Liver (tissue), 10 donors: Measurements from ENCODE around the gene DEFB121. TPM values are rescaled to one million over a fixed set of nuclear protein-coding genes. Genes with fewer than 3 reads are reported as not detected.

ENCODE experiments used
- DNase-seq: peaks from one replicate; pipeline ENCODE4 v3.0.0-alpha.2; 2017; ENCODE audit warnings: low spot score
- H3K27ac ChIP-seq, 2 donors: one replicate each; pipeline ENCODE4 v1.7.0; 2013; ENCODE audit warnings: inconsistent platforms in 2 of 2, low read length in 2 of 2, control low read depth in 1 of 2, low read depth in 1 of 2, mild to moderate bottlenecking in 1 of 2
- H3K27me3 ChIP-seq, 4 donors: one replicate each; pipeline versions ENCODE4 v1.6.1 to v1.7.0; 2013; ENCODE audit warnings: low read length in 3 of 4, inconsistent platforms in 1 of 4, mild to moderate bottlenecking in 1 of 4, moderate library complexity in 1 of 4; ENCODE audit not compliant: control insufficient read depth in 4 of 4, insufficient read depth in 4 of 4
- H3K36me3 ChIP-seq, 4 donors: one replicate each; pipeline versions ENCODE4 v1.6.1 to v1.7.0; 2013; ENCODE audit warnings: low read length in 3 of 4, mild to moderate bottlenecking in 3 of 4, low read depth in 1 of 4, moderate library complexity in 1 of 4; ENCODE audit not compliant: control insufficient read depth in 4 of 4, insufficient read depth in 3 of 4
- H3K4me1 ChIP-seq, 4 donors: one replicate each; pipeline versions ENCODE4 v1.6.1 to v1.7.0; 2013; ENCODE audit warnings: low read length in 3 of 4, mild to moderate bottlenecking in 3 of 4, moderate library complexity in 1 of 4; ENCODE audit not compliant: control insufficient read depth in 4 of 4, insufficient read depth in 4 of 4
- H3K4me3 ChIP-seq, 3 donors: one replicate each; pipeline versions ENCODE4 v1.6.1 to v1.7.0; 2013; ENCODE audit warnings: low read length in 3 of 3, control low read depth in 1 of 3, low read depth in 1 of 3, mild to moderate bottlenecking in 1 of 3
- H3K9ac ChIP-seq, 2 donors: one replicate each; pipeline ENCODE4 v1.7.0; 2013; ENCODE audit warnings: low read length in 2 of 2, mild to moderate bottlenecking in 2 of 2, moderate library complexity in 2 of 2, control low read depth in 1 of 2, low read depth in 1 of 2
- H3K9me3 ChIP-seq, 4 donors: one replicate each; pipeline versions ENCODE4 v1.6.1 to v1.7.0; 2013; ENCODE audit warnings: low read length in 3 of 4; ENCODE audit not compliant: control insufficient read depth in 4 of 4
- ATF3 ChIP-seq: IDR thresholded peaks from 2 replicates; pipeline ENCODE4 v1.6.1; 2016; ENCODE audit warnings: antibody characterized with exemption
- CTCF ChIP-seq: fragments of 150-350 bp; IDR thresholded peaks from 2 replicates; pipeline ENCODE4 v1.5.1; 2017; ENCODE audit warnings: improper control_type of control experiment, low read depth, low read length; ENCODE audit not compliant: missing input control
- GABPA ChIP-seq, 2 donors: IDR thresholded peaks in 1 of 2; conservative IDR thresholded peaks in 1 of 2; 2 replicates each; pipeline ENCODE4 v1.6.1; 2016; ENCODE audit warnings: antibody characterized with exemption in 2 of 2, mild to moderate bottlenecking in 1 of 2, moderate library complexity in 1 of 2
- HNF4A ChIP-seq, 2 donors: conservative IDR thresholded peaks; 2 replicates each; pipeline ENCODE4 v1.6.1; 2016; ENCODE audit warnings: antibody characterized with exemption in 2 of 2, mild to moderate bottlenecking in 2 of 2
- HNF4G ChIP-seq: IDR thresholded peaks from 2 replicates; pipeline ENCODE4 v1.6.1; 2016; ENCODE audit warnings: antibody characterized with exemption
- JUND ChIP-seq, 2 donors: IDR thresholded peaks; 2 replicates each; pipeline ENCODE4 v1.6.1; 2016; ENCODE audit warnings: antibody characterized with exemption in 2 of 2
- MAX ChIP-seq: IDR thresholded peaks from 2 replicates; pipeline ENCODE4 v1.6.1; 2016; ENCODE audit warnings: antibody characterized with exemption
- NR2F2 ChIP-seq: IDR thresholded peaks from 2 replicates; pipeline ENCODE4 v1.6.1; 2016; ENCODE audit warnings: antibody characterized with exemption
- RAD21 ChIP-seq, 2 donors: IDR thresholded peaks; 2 replicates each; pipeline ENCODE4 v1.6.1; 2016; ENCODE audit warnings: antibody characterized with exemption in 2 of 2, mild to moderate bottlenecking in 2 of 2
- REST ChIP-seq: IDR thresholded peaks from 2 replicates; pipeline ENCODE4 v1.6.1; 2016; ENCODE audit warnings: antibody characterized with exemption, mild to moderate bottlenecking
- RXRA ChIP-seq, 2 donors: IDR thresholded peaks; 2 replicates each; pipeline ENCODE4 v1.6.1; 2017 to 2018; ENCODE audit warnings: antibody characterized with exemption in 2 of 2, mild to moderate bottlenecking in 1 of 2
- SP1 ChIP-seq: IDR thresholded peaks from 2 replicates; pipeline ENCODE4 v1.6.1; 2018; ENCODE audit warnings: antibody characterized with exemption, mild to moderate bottlenecking
- YY1 ChIP-seq: IDR thresholded peaks from 2 replicates; pipeline ENCODE4 v1.6.1; 2016; ENCODE audit warnings: antibody characterized with exemption, mild to moderate bottlenecking
- ZBTB33 ChIP-seq: IDR thresholded peaks from 2 replicates; pipeline ENCODE4 v1.6.1; 2016; ENCODE audit warnings: antibody characterized with exemption
- WGBS: extraction: QIAGEN DNeasy Blood & Tissue Kit; methylation state at CpG from one replicate; pipeline ENCODE4 v1.1.7; 2013; 5-methylcytosine and 5-hydroxymethylcytosine counted together
- polyA plus RNA-seq, 2 donors: library from polyadenylated mRNA; stranded (reverse) in 1 of 2; unstranded in 1 of 2; fragments of 200-250 nt in 1 of 2; fragments of >200 nt in 1 of 2; fragmentation: Nextera tagmentation in 1 of 2; extraction: Ambion mirVana in 1 of 2; gene quantifications; one replicate each; pipeline versions ENCODE4 v1.2.1 to v1.2.3, GENCODE V29; 2013 to 2015
- small RNA-seq: library from RNA; depleted of rRNA; stranded (forward); fragments of <200 nt; gene quantifications from one replicate; pipeline ENCODE3, GENCODE V24; 2014
- total RNA-seq, 2 donors: library from RNA; depleted of rRNA; stranded (reverse); fragments of >200 nt; gene quantifications; one replicate each; pipeline ENCODE4 v1.2.3, GENCODE V29; 2014
- donor health status: healthy.
- donor health status: healthy.
- donor health status: healthy.
- donor health status: healthy.
- donor health status: healthy.

Gene DEFB121
- total and polyA plus RNA-seq, 4 donors = not detected

GRCh38 chr20:31355981-31356380, 50.0 kb downstream of the DEFB121 start:
- H3K9me3 ChIP-seq = peaks cover 0 to 3% (median 0%) of the 10 kb centered on the region in 4 donors
- DNase-seq = no peak
- H3K4me1 ChIP-seq = no peaks in the 10 kb centered on the region
- no peak for TF ChIP-seq HNF4G
- TF ChIP-seq RAD21 (IDR thresholded peaks at IDR 0.05) = no peak
- TF ChIP-seq HNF4A (conservative IDR thresholded peaks at IDR 0.05) = no peak
- no peak for TF ChIP-seq RXRA (IDR thresholded peaks at IDR 0.05)
- TF ChIP-seq ZBTB33 = no peak
- TF ChIP-seq CTCF = no peak
- TF ChIP-seq REST = no peak
- TF ChIP-seq MAX = no peak
- TF ChIP-seq SP1 = no peak
- TF ChIP-seq NR2F2 = no peak
- TF ChIP-seq ATF3 = no peak
- TF ChIP-seq GABPA (IDR thresholded peaks at IDR 0.05 in 1 of 2, conservative IDR thresholded peaks at IDR 0.05 in 1 of 2) = no peak
- no peak for TF ChIP-seq YY1
- no peak for TF ChIP-seq JUND (IDR thresholded peaks at IDR 0.05)
- 50% methylated on average over 1 of the region's 1 CpG for WGBS
- H3K36me3 ChIP-seq = no peaks in the 10 kb centered on the region
- no peak overlapping the region for H3K4me3 ChIP-seq
- H3K27ac ChIP-seq = no peak overlapping the region
- H3K27me3 ChIP-seq = peaks cover 0 to 6% (median 0%) of the 10 kb centered on the region in 4 donors
- H3K9ac ChIP-seq = no peak overlapping the region

Small RNA genes within 50 kb of the gene (small RNA-seq; reads per million reads assigned to genes)
- not detected for gene DEFB117
- gene RF00561 = not detected
- gene RNA5SP480 = not detected

Other genes with a start within 250 kb of the DEFB121 start
- not detected for gene DEFB115, start 148.6 kb downstream of the DEFB121 start, total RNA-seq
- not detected for gene DEFB115, start 148.6 kb downstream of the DEFB121 start, polyA plus RNA-seq
- gene DEFB116, start 97.6 kb downstream of the DEFB121 start, total RNA-seq = not detected
- gene DEFB116, start 97.6 kb downstream of the DEFB121 start, polyA plus RNA-seq = not detected
- not detected for gene DEFB118, start 37.6 kb downstream of the DEFB121 start, total RNA-seq
- gene DEFB118, start 37.6 kb downstream of the DEFB121 start, polyA plus RNA-seq = not detected
- not detected for gene DEFB119, start 15.6 kb downstream of the DEFB121 start, total RNA-seq
- not detected for gene DEFB119, start 15.6 kb downstream of the DEFB121 start, polyA plus RNA-seq
- gene DEFB123, start 34.4 kb upstream of the DEFB121 start, total RNA-seq = not detected
- not detected for gene DEFB123, start 34.4 kb upstream of the DEFB121 start, polyA plus RNA-seq
- gene DEFB124, start 68.9 kb upstream of the DEFB121 start, total RNA-seq = not detected
- gene DEFB124, start 68.9 kb upstream of the DEFB121 start, polyA plus RNA-seq = not detected
- gene REM1, start 69.1 kb upstream of the DEFB121 start, total RNA-seq = under 1 TPM; 0.17 to 0.19 TPM
- gene REM1, start 69.1 kb upstream of the DEFB121 start, polyA plus RNA-seq = under 1 TPM; 0.24 to 0.46 TPM
- gene HM13, start 108.2 kb upstream of the DEFB121 start, total RNA-seq = 10 to 100 TPM; 57.6 to 96.1 TPM
- 100 to 1,000 TPM; 102 to 210 TPM for gene HM13, start 108.2 kb upstream of the DEFB121 start, polyA plus RNA-seq
- 100 to 1,000 TPM in 1 of 2 donors, 10 to 100 TPM in 1; 46.4 to 117 TPM for gene ID1, start 199.1 kb upstream of the DEFB121 start, total RNA-seq
- 10 to 100 TPM; 33.9 to 96.1 TPM for gene ID1, start 199.1 kb upstream of the DEFB121 start, polyA plus RNA-seq
- gene COX4I2, start 231.7 kb upstream of the DEFB121 start, total RNA-seq = under 1 TPM in 1 of 2 donors, not detected in 1; 0.59 TPM
- under 1 TPM; 0.35 to 0.81 TPM for gene COX4I2, start 231.7 kb upstream of the DEFB121 start, polyA plus RNA-seq